GM12891 (cell line): ENCODE measurements around the gene CRADD.

Experiments
- PAX5 ChIP-seq: IDR thresholded peaks from 2 replicates; pipeline ENCODE4 v1.6.1; 2011; ENCODE audit warnings: low read length, moderate library complexity, mild to moderate bottlenecking; ENCODE audit not compliant: insufficient read depth, severe bottlenecking
- POLR2A ChIP-seq: IDR thresholded peaks from 2 replicates; pipeline ENCODE4 v1.6.1; 2011; ENCODE audit warnings: low read depth, low read length, control low read depth
- POLR2AphosphoS5 ChIP-seq: IDR thresholded peaks from 2 replicates; pipeline ENCODE4 v1.6.1; 2011; ENCODE audit warnings: low read depth, low read length, control low read depth
- POU2F2 ChIP-seq: IDR thresholded peaks from 2 replicates; pipeline ENCODE4 v1.6.1; 2011; ENCODE audit warnings: low read depth, mild to moderate bottlenecking, control low read depth, low read length, moderate library complexity
- SPI1 ChIP-seq: IDR thresholded peaks from 2 replicates; pipeline ENCODE4 v1.6.1; 2011; ENCODE audit warnings: low read depth, low read length, control low read depth
- TAF1 ChIP-seq: IDR thresholded peaks from 2 replicates; pipeline ENCODE4 v1.6.1; 2011; ENCODE audit warnings: low read depth, low read length, control low read depth

- TF ChIP-seq POLR2AphosphoS5 (no peak), POLR2A (no peak), TAF1 (no peak), SPI1 (no peak), POU2F2 (no peak), PAX5 (no peak)
Observed at GRCh38 chr12:93678779-93679178, 1.6 kb downstream of the CRADD start.
